Stimulated activated CD4-positive, alpha-beta T cell treated with anti-CD3 and anti-CD28 coated beads, Interleukin-4, amount 100 ng/mL, for 1 hour (primary cell): ENCODE data around the gene ACP7.
"Not testable (repeated sequence)": the region's sequence is repeated elsewhere in the genome, so short reads cannot be mapped to it uniquely, and the experiment has no call there.

Source experiments
- DNase-seq: peaks from one replicate; pipeline ENCODE4 v3.0.0-alpha.2; 2020

Gene ACP7

GRCh38 chr19:39078436-39079200 is 5.5 kb upstream of the ACP7 start:
- no peak for DNase-seq

- DNase-seq = no peak
Measured at GRCh38 chr19:39080431-39080830, 3.7 kb upstream of the ACP7 start.

- DNase-seq = no peak
Measured at GRCh38 chr19:39082167-39082566, 2.0 kb upstream of the ACP7 start.

- DNase-seq = no peak
Measured at GRCh38 chr19:39082745-39083598, 1.2 kb upstream of the ACP7 start.

GRCh38 chr19:39083599-39083982 is 577 bp upstream of the ACP7 start:
- no peak for DNase-seq

GRCh38 chr19:39084732-39085080 is 538 bp downstream of the ACP7 start:
- no peak for DNase-seq

- no peak for DNase-seq
Measured at GRCh38 chr19:39085392-39085791, 1.2 kb downstream of the ACP7 start.

- DNase-seq = no peak
Measured at GRCh38 chr19:39086386-39086785, 2.2 kb downstream of the ACP7 start.

- DNase-seq = no peak
Measured at GRCh38 chr19:39087907-39088686, 3.9 kb downstream of the ACP7 start.

GRCh38 chr19:39090016-39090415 is 5.8 kb downstream of the ACP7 start:
- DNase-seq = not testable (repeated sequence)

GRCh38 chr19:39090881-39091280 is 6.7 kb downstream of the ACP7 start:
- no peak for DNase-seq

- DNase-seq = not testable (repeated sequence)
Measured at GRCh38 chr19:39095799-39096540, 11.8 kb downstream of the ACP7 start.

- no peak for DNase-seq
Measured at GRCh38 chr19:39097299-39097698, 13.1 kb downstream of the ACP7 start.

GRCh38 chr19:39097721-39098120 is 13.6 kb downstream of the ACP7 start:
- no peak for DNase-seq

- DNase-seq = no peak
Measured at GRCh38 chr19:39098365-39099269, 14.4 kb downstream of the ACP7 start.

GRCh38 chr19:39099341-39099740 is 15.2 kb downstream of the ACP7 start:
- no peak for DNase-seq

GRCh38 chr19:39100500-39101166 is 16.5 kb downstream of the ACP7 start:
- DNase-seq = no peak

- DNase-seq = no peak
Measured at GRCh38 chr19:39103151-39103550, 19.0 kb downstream of the ACP7 start.

GRCh38 chr19:39104186-39104596 is 20.0 kb downstream of the ACP7 start:
- DNase-seq = no peak

GRCh38 chr19:39106194-39106593 is 22.0 kb downstream of the ACP7 start:
- DNase-seq = no peak

GRCh38 chr19:39109641-39110040 is 25.5 kb downstream of the ACP7 start:
- DNase-seq = no peak
